K562 (cell line): ENCODE data around the gene PPP1R9B. TPM values are rescaled to one million over a fixed set of nuclear protein-coding genes. Genes with fewer than 3 reads are reported as not detected.

ENCODE experiments used
- ATAC-seq: fragments of 200-7000 bp; cut with Tn5 transposase; 3 replicates; pipeline ENCODE4 v1.9.1; 2020; ENCODE audit warnings: moderate library complexity
- BruUV-seq: library from RNA; stranded (reverse); fragments of 400-500 nt; replicated peaks from 2 replicates; lab custom pipeline; 2021; lab: Mats Ljungman, UMichigan
- CTCF ChIA-PET: fragments of 300-600 bp; formaldehyde crosslinking; extraction: SDS; loops from one replicate; lab custom pipeline; 2021; ENCODE audit warnings: low intra/inter-chr PET ratio; lab: Yijun Ruan, JAX
- POLR2A ChIA-PET: fragments of 300-600, 350-650 bp; sonication (Branson Sonifier 250); formaldehyde crosslinking; extraction: SDS; loops from one replicate; lab custom pipeline; 2021; ENCODE audit warnings: antibody characterized with exemption, inconsistent platforms; lab: Yijun Ruan, JAX
- DNase-seq, 4 experiments: peaks; one replicate each; pipeline versions ENCODE4 v3.0.0 to v3.0.0-alpha.2; 2011 to 2018; ENCODE audit warnings: low spot score in 3 of 4, mixed read lengths in 3 of 4; ENCODE audit errors: extremely low read depth in 1 of 4
- FAIRE-seq: peaks from 2 replicates; lab custom pipeline; 2011; peaks lifted over from hg19 to GRCh38; lab: Jason Lieb, UNC
- H2AFZ ChIP-seq: 2 replicates; pipeline ENCODE4 v1.6.0; 2011; ENCODE audit warnings: low read depth, low read length, control low read depth, inconsistent platforms
- H3K27ac ChIP-seq: fragments of 200-600 bp; 3 replicates; pipeline ENCODE4 v1.8.0; 2011; ENCODE audit warnings: low read depth, mild to moderate bottlenecking, control low read depth, inconsistent platforms, low read length, moderate library complexity, mixed read lengths; ENCODE audit errors: extremely low read depth
- H3K27me3 ChIP-seq, 2 experiments: fragments of 300-600 bp in 1 of 2; 2 replicates in 1 of 2; 3 replicates in 1 of 2; pipeline versions ENCODE4 v1.6.0 to v1.8.0; 2011; ENCODE audit warnings: inconsistent platforms in 2 of 2, low read length in 2 of 2, mild to moderate bottlenecking in 1 of 2, mixed read lengths in 1 of 2, moderate library complexity in 1 of 2; ENCODE audit not compliant: control insufficient read depth in 2 of 2, insufficient read depth in 2 of 2
- H3K36me3 ChIP-seq: fragments of 300-600 bp; 3 replicates; pipeline ENCODE4 v1.8.0; 2011; ENCODE audit warnings: mild to moderate bottlenecking, low read length, inconsistent platforms; ENCODE audit not compliant: control insufficient read depth, insufficient read depth
- H3K4me1 ChIP-seq, 2 experiments: fragments of 200-600 bp in 1 of 2; replicated peaks in 1 of 2; 2 replicates in 1 of 2; 3 replicates in 1 of 2; pipeline versions ENCODE4 v1.5.1 to v1.8.0; 2011; ENCODE audit warnings: inconsistent platforms in 2 of 2, low read length in 2 of 2, mild to moderate bottlenecking in 1 of 2, mixed read lengths in 1 of 2, moderate library complexity in 1 of 2; ENCODE audit not compliant: control insufficient read depth in 2 of 2, insufficient read depth in 2 of 2
- H3K4me2 ChIP-seq: 2 replicates; pipeline ENCODE4 v1.6.1; 2011; ENCODE audit warnings: low read length, control low read depth, inconsistent platforms, mixed read lengths; ENCODE audit not compliant: insufficient read depth
- H3K4me3 ChIP-seq: fragments of 200-600 bp; sonication (generic), shearing (Covaris generic); 2 replicates; pipeline ENCODE4 v1.5.1; 2016; ENCODE audit warnings: control low read depth, inconsistent platforms
- H3K79me2 ChIP-seq: fragments of 200-600 bp; 3 replicates; pipeline ENCODE4 v1.8.0; 2011; ENCODE audit warnings: low read length, inconsistent platforms; ENCODE audit not compliant: control insufficient read depth, insufficient read depth
- H3K9ac ChIP-seq, 2 experiments: 2 replicates each; pipeline versions ENCODE4 v1.6.0 to v1.6.1; 2011; ENCODE audit warnings: low read depth in 2 of 2, low read length in 2 of 2, control low read depth in 1 of 2, inconsistent platforms in 1 of 2, mild to moderate bottlenecking in 1 of 2, mixed read lengths in 1 of 2; ENCODE audit not compliant: insufficient read depth in 1 of 2
- H3K9me1 ChIP-seq: one replicate; pipeline ENCODE4 v1.6.0; 2011; ENCODE audit warnings: inconsistent platforms, mild to moderate bottlenecking, low read length, moderate library complexity; ENCODE audit not compliant: control insufficient read depth, insufficient read depth
- H3K9me3 ChIP-seq: replicated peaks from 2 replicates; pipeline ENCODE4 v1.5.1; 2011; ENCODE audit warnings: low read depth, low read length, inconsistent platforms; ENCODE audit not compliant: control insufficient read depth, insufficient read depth
- H4K20me1 ChIP-seq: replicated peaks from 2 replicates; pipeline ENCODE4 v1.6.1; 2011; ENCODE audit warnings: low read length, inconsistent platforms, mixed read lengths; ENCODE audit not compliant: control insufficient read depth, insufficient read depth
- NFE2 ChIP-seq: IDR thresholded peaks from 2 replicates; pipeline ENCODE4 v1.6.1; 2014; ENCODE audit warnings: antibody characterized with exemption, low read depth
- POLR2B ChIP-seq: fragments of 450-650 bp; IDR thresholded peaks from 2 replicates; pipeline ENCODE4 v1.6.1; 2018; ENCODE audit warnings: low read depth; ENCODE audit not compliant: partially characterized antibody
- PTTG1 ChIP-seq: fragments of 450-650 bp; IDR thresholded peaks from 2 replicates; pipeline ENCODE4 v1.6.1; 2016; ENCODE audit warnings: low read depth, mild to moderate bottlenecking, missing genetic modification characterization, missing compliant biosample characterization
- ZNF431 ChIP-seq: sonication (generic); formaldehyde crosslinking; IDR thresholded peaks from 2 replicates; pipeline ENCODE4 v1.8.0; 2022; ENCODE audit warnings: mild to moderate bottlenecking, missing genetic modification reagents
- ZSCAN29 ChIP-seq: fragments of 450-650 bp; IDR thresholded peaks from 2 replicates; pipeline ENCODE4 v1.6.1; 2017
- WGBS: fragments of 100-300 bp; shearing (Covaris generic); methylation state at CpG from one replicate; pipeline ENCODE4 v1.1.6; 2016; ENCODE audit warnings: low coverage, mixed read lengths; ENCODE audit not compliant: insufficient coverage; ENCODE audit errors: missing lambda C conversion rate; 5-methylcytosine and 5-hydroxymethylcytosine counted together
- in situ Hi-C: fragments of 300-500 bp; cut with MboI; formaldehyde crosslinking; loops from 4 replicates; pipeline ENCODE4 v1.15.0; 2018; ENCODE audit warnings: inconsistent platforms, mixed read lengths
- intact Hi-C: fragments of 100-400 bp; cut with micrococcal nuclease; formaldehyde crosslinking; loops from 2 replicates; pipeline ENCODE4 v1.14.2; 2022
- polyA plus RNA-seq, 8 experiments: library from polyadenylated mRNA; depleted of rRNA in 4 of 8; stranded (reverse) in 5 of 8; unstranded in 3 of 8; fragments of >200 nt; fragmentation: Nextera tagmentation in 2 of 8; fragmentation: Illumina TruSeq in 1 of 8; extraction: Ambion mirVana in 2 of 8; extraction: Trizol in 1 of 8; gene quantifications; 2 replicates each; pipeline versions ENCODE4 v1.2.1 to v1.2.3, GENCODE V29; 2011 to 2014; ENCODE audit warnings: inconsistent platforms in 1 of 8, missing spikeins in 1 of 8
- total RNA-seq, 7 experiments: library from RNA; depleted of rRNA in 6 of 7; stranded (reverse); fragments of >200 nt in 6 of 7; fragmentation: Illumina TruSeq in 2 of 7; extraction: Trizol in 2 of 7; gene quantifications; 2 replicates each; pipeline versions ENCODE4 v1.2.1 to v1.2.3, GENCODE V29; 2011 to 2021; ENCODE audit warnings: low replicate concordance in 1 of 7
- TF ChIP-seq, protein P1 (sequence below): fragments of 250-450 bp; sonication (Bioruptor Pico); IDR thresholded peaks from 2 replicates; pipeline ENCODE4 v1.8.0; 2021; ENCODE audit warnings: mild to moderate bottlenecking, moderate library complexity
- TF ChIP-seq, protein P2 (sequence below): fragments of 450-650 bp; IDR thresholded peaks from 2 replicates; pipeline ENCODE4 v1.6.1; 2016; ENCODE audit warnings: borderline replicate concordance
- TF ChIP-seq, protein P3 (sequence below): fragments of 450-650 bp; formaldehyde crosslinking; IDR thresholded peaks from 2 replicates; pipeline ENCODE4 v1.4.0; 2022; ENCODE audit warnings: missing genetic modification characterization

The PPP1R9B gene
- total and polyA plus RNA-seq, 9 of the 15 experiments (the other 6 are each of a cell fraction or from before 2014, with no cell fraction given), result 0.10 to 63.5 (median 24.7) TPM

DNA sequence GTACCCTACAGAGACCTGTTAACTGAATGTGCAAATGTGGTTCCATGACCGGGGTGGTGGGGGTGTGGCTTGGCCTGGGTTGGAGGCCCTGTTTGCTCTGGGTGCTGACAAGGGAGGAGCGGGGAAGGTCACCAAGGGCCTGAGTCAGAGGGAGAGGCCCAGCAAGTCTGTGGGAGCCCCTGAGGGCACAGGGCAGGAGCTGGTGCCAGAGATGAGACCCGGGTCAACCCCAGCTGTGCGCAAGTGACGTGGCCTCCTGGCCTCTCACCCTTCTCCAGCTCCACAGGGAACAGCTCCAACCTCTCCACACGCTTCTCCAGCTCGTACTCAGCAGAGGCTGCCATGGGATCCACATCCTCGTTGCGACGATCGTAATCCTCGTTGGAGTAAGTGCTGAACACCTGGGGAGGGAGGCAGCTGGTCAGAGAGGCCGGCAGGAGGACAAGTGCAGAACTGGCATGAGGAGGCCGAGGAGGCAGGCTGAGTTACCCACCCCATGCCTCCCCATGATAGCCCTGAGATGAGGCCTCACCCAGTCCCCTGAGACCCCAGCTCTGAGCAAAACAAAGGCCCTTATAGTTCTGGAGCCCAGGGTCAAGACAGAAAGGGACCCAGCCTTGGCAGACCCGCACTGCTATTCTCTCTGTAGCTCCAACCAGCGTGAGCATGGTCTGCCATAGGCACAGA, 5.5 kb downstream of the PPP1R9B start:
- H3K36me3 ChIP-seq, result peaks cover 80% of the 10 kb centered on the region
- H3K4me2 ChIP-seq, result no peak overlapping the region
- peak overlapping the region in 1 of 2 experiments; percentile 77; a peak in 2 of 4 replicates for H3K9ac ChIP-seq
- DNase-seq (no peak), FAIRE-seq (no peak), ATAC-seq (no peak)
- TF ChIP-seq NFE2, result no peak
- TF ChIP-seq ZNF431 (CRISPR knock-in tag), result no peak
- no peak for TF ChIP-seq POLR2B
- TF ChIP-seq, protein P1, sequence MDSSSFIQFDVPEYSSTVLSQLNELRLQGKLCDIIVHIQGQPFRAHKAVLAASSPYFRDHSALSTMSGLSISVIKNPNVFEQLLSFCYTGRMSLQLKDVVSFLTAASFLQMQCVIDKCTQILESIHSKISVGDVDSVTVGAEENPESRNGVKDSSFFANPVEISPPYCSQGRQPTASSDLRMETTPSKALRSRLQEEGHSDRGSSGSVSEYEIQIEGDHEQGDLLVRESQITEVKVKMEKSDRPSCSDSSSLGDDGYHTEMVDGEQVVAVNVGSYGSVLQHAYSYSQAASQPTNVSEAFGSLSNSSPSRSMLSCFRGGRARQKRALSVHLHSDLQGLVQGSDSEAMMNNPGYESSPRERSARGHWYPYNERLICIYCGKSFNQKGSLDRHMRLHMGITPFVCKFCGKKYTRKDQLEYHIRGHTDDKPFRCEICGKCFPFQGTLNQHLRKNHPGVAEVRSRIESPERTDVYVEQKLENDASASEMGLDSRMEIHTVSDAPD (CRISPR knock-in tag), result no peak
- TF ChIP-seq, protein P2, sequence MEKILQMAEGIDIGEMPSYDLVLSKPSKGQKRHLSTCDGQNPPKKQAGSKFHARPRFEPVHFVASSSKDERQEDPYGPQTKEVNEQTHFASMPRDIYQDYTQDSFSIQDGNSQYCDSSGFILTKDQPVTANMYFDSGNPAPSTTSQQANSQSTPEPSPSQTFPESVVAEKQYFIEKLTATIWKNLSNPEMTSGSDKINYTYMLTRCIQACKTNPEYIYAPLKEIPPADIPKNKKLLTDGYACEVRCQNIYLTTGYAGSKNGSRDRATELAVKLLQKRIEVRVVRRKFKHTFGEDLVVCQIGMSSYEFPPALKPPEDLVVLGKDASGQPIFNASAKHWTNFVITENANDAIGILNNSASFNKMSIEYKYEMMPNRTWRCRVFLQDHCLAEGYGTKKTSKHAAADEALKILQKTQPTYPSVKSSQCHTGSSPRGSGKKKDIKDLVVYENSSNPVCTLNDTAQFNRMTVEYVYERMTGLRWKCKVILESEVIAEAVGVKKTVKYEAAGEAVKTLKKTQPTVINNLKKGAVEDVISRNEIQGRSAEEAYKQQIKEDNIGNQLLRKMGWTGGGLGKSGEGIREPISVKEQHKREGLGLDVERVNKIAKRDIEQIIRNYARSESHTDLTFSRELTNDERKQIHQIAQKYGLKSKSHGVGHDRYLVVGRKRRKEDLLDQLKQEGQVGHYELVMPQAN, result no peak
- no peak for TF ChIP-seq ZSCAN29
- TF ChIP-seq PTTG1, result no peak
- TF ChIP-seq, protein P3, sequence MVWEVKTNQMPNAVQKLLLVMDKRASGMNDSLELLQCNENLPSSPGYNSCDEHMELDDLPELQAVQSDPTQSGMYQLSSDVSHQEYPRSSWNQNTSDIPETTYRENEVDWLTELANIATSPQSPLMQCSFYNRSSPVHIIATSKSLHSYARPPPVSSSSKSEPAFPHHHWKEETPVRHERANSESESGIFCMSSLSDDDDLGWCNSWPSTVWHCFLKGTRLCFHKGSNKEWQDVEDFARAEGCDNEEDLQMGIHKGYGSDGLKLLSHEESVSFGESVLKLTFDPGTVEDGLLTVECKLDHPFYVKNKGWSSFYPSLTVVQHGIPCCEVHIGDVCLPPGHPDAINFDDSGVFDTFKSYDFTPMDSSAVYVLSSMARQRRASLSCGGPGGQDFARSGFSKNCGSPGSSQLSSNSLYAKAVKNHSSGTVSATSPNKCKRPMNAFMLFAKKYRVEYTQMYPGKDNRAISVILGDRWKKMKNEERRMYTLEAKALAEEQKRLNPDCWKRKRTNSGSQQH (CRISPR knock-in tag), result no peak
- in situ Hi-C loops, result no loop called here
- H4K20me1 ChIP-seq, result peaks cover 19% of the 10 kb centered on the region
- peaks cover 77% of the 10 kb centered on the region for H3K79me2 ChIP-seq
- H3K4me3 ChIP-seq, result no peak overlapping the region
- H2AFZ ChIP-seq, result no peak overlapping the region
- intact Hi-C loops, result no loop called here
- no peak overlapping the region for H3K27ac ChIP-seq
- CTCF ChIA-PET, result no interaction called here
- H3K4me1 ChIP-seq, result peaks cover 25 to 60% of the 10 kb centered on the region in 2 experiments; a peak in 4 of 5 replicates
- no peaks in the 10 kb centered on the region for H3K27me3 ChIP-seq
- POLR2A ChIA-PET, result interaction anchor here (0.5 to 1.1 kb wide), 3 partner anchors 9 to 1603 kb away, joined by 3 to 5 read pairs (median 3); no protein-coding TSS in a partner anchor
- H3K9me1 ChIP-seq, result peaks cover 14% of the 10 kb centered on the region
- H3K9me3 ChIP-seq, result no peaks in the 10 kb centered on the region
- WGBS, result 92% methylated on average over 16 of the region's 16 CpGs
- no TSS peak for BruUV-seq
